Muscle of back (tissue), 13 donors: ENCODE measurements around the gene ZKSCAN7. TPM values are rescaled to one million over a fixed set of nuclear protein-coding genes. Genes with fewer than 3 reads are reported as not detected.
A peak's percentile ranks its signal among the peaks of the same experiment; 100 is the strongest.
"Not testable (repeated sequence)": the region's sequence is repeated elsewhere in the genome, so short reads cannot be mapped to it uniquely, and the experiment has no call there.

Experiments
- DNase-seq, 3 donors: peaks; one replicate each; pipeline versions ENCODE4 v3.0.0 to v3.0.0-alpha.2; 2013
- long read RNA-seq, 9 donors: transcript quantifications; one replicate each; lab custom pipeline, GENCODE V29; 2026
- polyA plus RNA-seq, 10 donors: library from polyadenylated mRNA; unstranded; fragments of 120-200 nt; gene quantifications; one replicate each; pipeline ENCODE4 v1.2.1, GENCODE V29; 2013; ENCODE audit not compliant: insufficient read length in 10 of 10

The ZKSCAN7 gene
- polyA plus RNA-seq, result 1 to 10 TPM; 5.3 to 9.4 (median 6.3) TPM
- long read RNA-seq, donor 1, partial matches to known transcripts, result 0 of 1 reads
- long read RNA-seq, donor 1, other reads (novel, unspliced or antisense), result 0 of 1 reads
- long read RNA-seq, donor 2, partial matches to known transcripts, result 0 of 1 reads
- long read RNA-seq, donor 2, other reads (novel, unspliced or antisense), result 0 of 1 reads
- long read RNA-seq, donor 3, result 0 reads
- long read RNA-seq, donor 4, result 0 reads
- long read RNA-seq, donor 5, result 0 reads
- long read RNA-seq, donor 6, partial matches to known transcripts, result 0 of 1 reads
- long read RNA-seq, donor 6, other reads (novel, unspliced or antisense), result 0 of 1 reads
- long read RNA-seq, donor 7, result 0 reads
- long read RNA-seq, donor 8, partial matches to known transcripts, result 0 of 1 reads
- long read RNA-seq, donor 8, other reads (novel, unspliced or antisense), result 0 of 1 reads
- long read RNA-seq, donor 9, result 0 reads

DNA sequence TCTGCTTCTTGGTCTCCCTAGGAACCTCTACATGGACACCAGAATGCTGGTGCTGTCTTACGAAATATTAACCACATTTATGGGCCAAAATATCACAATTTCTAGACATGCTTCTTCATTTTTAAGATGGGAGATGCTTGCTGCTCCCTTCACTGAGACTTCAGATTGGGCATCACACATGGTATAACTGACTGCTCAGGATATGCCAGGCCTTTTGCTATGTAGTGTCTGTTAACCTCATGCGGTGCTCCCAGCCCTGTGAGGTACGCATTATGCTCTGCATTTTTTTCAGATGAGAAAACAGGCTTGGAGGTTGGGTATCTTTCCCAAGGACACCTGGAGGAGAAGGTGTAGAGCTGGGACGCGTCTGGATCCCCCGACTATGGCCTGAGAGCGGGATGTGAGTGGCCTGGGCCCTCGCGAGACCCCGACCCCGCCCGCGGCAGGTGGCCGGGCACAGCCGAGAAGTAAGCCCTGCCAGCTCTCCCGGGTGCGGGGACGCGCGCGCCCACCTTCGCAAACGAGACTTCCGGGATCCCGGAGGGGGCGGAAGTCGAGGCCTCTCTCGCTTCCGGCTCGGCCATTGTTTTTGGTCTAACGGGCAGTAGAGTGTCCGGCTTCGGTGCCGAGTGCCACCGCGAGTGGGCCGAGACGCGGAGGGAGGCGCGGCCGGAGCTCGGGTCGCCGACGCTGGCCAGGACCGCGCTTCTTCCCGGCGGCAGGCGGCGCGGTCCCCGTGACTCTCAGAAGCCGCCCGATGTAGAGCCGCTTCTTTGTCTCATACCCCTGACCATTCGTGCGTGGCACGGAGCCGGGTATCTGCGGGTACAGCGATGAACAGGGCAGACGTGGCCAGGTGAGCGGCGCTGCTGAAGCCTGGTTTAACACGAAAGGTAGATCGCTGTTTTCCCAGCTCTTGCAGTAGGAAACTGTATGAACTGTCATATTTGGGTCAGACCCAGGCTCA, at the start of gene ZKSCAN7:
ZKSCAN7 (plus strand) TSS at position 568 of the 967 bp plus-strand sequence. CDS start 1,855 bp downstream, outside the sequence.
- peak; percentile 47 to 91 (median 70) for DNase-seq

DNA sequence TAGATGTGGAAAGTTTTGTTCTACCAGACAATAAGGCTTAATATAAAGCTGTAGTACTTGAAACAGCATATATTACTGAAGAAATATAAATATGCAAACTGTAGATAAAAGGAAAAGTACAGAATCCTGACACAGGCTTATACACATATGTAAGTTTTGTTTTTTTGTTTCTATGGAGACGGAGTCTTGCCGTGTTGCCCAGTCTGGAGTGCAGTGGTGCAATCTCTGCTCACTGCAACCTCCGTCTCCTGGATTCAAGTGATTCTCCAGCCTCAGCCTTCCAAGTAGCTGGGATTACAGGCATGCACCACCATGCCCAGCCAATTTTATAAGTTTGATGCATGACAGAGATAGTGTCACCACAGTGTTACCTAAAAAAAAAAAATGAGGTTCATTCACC, 48.4 kb upstream of the ZKSCAN7 start:
- DNase-seq, result no peak

DNA sequence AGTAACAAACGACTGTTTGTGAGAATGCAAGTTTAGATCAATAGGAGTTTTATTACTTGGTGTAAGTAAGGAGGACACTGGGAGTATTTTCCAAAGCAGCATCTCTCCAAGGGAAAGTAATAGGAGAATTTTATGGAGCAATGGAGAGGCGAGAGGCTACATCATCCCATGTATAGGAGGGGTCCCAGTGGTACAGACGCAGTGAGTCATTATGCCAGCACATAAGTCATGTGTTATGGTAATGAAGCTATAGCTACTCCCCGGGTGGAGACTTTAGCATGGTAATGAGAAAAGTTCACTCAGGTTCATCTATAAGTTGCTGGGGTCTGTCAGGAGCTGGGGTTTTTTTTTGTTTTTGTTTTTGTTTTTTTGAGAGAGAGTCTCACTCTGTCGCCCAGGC, 48.0 kb upstream of the ZKSCAN7 start:
- DNase-seq, result no peak

DNA sequence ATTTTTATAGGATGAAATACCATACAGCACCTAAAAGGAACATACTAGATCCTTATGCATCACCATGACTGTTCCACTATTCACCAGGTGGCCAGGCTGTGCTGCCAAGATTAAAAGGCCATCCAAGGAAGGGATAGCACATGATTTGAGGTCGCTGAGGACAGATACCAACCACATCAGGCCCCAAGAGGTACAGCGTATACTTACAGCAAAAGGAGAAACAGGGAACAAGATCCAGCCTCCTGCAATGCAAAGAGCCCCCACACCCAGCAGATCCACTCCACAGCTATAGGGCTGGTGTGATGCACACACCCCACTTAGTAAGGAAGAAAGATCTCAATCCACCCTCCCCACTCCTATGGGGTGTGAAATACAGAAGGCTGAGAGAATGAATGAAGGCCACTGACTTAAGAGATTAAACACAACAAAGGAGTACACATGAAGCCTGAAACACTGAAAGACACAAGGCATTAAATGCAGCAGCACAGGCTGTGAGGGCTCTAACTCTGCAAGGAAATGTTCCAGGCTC, 45.5 kb upstream of the ZKSCAN7 start:
- DNase-seq, result peak in 2 of 3 donors; percentile 1 to 21

DNA sequence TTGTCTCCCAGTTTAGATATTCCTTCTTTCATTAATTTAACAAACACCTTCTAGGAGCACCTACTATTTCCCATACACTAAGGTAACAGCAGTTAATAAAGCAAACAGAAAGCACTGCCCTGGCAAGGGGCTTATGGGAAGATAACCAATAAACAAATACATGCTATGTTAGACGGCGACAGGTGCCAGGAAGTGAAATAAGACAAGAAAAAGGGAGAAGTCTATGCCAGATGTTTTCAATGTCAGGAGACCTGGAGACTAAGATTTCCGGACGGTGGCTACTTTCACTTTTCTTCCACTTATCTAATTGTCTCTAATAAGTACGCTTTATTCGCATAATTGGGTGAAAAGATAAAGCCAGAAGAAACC, 45.0 kb upstream of the ZKSCAN7 start:
- DNase-seq, result peak; percentile 23 to 65 (median 37)

DNA sequence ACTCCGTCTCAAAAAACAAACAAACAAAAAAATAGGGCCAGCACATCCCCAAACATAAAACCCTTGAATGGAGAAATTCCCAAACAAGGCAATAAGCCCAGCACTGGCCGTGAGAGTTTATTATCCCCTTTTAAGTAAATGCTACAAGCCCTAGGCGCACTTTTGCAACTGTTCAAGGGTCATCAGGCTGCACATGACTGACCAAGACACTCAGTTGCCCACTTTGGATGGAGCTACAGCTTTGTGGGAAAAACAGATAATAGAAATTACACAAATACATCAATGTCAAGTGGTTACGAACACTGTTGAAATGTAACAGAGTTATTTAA, 43.8 kb upstream of the ZKSCAN7 start:
- DNase-seq, result peak in 1 of 3 donors; percentile 6

DNA sequence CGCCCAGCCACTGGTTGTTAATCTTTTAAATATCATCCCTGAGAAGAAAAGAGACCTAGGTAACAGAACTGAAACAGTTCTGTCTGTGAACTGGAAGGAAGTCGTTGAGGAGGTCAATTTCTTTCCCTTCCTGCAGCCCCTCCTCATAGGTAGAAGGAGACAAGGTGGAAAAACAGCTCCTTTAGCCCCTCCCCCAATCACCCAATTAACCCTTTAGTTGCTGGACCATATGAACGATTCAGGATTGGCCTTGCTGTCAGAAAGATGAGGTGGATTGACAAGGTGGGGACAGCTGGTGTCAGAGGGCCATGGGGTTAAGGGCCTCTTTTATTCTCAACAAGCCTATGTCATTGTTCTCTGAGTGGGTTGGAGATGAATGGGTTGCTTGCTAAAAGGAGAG, 41.5 kb upstream of the ZKSCAN7 start:
- DNase-seq, result no peak

DNA sequence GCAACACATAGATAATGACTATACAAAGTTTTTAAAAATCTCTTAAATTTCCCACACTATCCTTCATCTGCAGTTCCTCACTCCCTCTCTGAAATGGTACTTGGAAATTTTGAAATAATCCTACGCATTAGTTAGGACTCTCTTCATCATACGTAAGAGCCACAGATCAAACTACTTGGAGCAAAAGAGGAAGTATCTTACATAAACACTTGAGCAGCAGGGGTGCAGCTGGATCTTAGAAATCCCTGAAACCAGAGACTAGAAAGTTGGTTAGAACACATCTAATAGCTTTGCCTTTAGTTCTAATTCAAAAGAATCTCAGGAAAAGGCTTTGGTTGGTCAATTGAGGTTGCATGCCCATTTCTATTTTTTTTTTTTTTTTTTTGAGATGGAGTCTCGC, 38.8 kb upstream of the ZKSCAN7 start:
- no peak for DNase-seq

DNA sequence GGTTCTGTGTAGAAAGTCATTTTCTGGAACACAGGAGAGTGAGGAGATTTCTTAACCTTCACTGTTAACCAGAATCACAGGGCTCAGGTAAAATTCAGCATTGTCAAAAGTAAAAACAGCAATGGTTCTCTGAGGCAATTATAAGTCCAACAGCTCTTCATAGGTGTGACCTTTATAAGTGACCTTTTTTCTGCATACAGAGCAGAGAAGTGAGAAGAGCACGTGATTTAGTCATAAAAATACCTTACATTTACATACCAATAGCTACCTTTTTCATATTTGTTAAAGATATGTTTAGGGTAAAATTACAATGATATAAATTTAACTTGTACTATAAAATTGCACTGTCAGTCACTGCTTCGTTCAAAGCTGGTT, 36.2 kb upstream of the ZKSCAN7 start:
- DNase-seq, result no peak

DNA sequence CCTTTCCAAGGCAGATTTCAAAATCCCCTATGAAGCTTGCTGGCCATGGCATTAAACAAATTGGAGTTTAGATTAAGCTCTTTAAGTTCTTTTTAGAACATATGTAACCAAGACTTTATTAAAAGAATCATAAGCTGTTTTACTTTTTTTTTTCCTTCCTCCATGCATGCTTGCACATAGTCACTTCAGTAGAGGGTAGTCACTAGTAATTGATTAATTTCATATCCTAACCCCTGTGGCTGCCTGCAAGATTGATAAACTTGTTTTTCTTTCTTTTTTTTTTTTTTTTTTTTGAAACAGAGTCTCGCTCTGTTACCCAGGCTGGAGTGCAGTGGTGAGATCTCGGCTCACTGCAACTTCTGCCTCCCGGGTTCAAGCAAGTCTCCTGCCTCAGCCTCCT, 33.3 kb upstream of the ZKSCAN7 start:
- no peak for DNase-seq

DNA sequence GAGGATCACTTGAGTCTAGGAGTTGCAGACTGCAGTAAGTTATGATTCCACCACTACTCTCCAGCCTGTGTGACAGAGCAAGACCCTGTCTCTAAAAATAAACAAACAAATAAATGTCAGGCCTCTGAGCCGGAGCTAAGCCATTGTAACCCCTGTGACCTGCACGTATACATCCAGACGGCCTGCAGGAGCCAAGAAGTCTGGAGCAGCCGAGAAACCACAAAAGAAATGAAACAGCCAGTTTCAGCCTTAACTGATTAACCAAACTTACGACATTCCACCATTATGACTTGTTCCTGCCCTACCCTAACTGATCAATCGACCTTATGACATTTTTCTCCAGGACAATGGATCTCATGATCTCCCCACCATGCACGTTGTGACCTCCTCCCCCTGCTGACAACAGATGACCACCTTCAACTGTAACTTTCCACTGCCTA, 32.5 kb upstream of the ZKSCAN7 start:
- DNase-seq, result no peak

DNA sequence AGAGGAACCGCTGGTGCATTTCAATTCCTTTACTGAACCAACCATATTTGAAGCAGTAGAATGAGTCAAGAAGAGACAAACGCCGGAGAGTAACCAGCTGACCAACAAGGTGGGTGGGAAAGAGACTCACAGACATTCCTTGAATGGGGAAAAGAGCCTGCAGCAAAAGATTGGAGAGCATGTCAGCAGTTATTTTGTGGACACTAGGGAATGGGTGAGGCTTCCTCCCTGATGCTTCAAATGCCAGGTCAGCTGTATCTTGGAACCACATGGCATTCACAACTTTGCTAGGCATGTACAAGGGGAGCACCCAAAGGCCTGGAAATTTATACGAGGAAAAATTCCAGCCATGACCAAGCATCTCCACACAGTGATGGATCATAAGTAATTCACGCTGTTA, 29.9 kb upstream of the ZKSCAN7 start:
- no peak for DNase-seq

DNA sequence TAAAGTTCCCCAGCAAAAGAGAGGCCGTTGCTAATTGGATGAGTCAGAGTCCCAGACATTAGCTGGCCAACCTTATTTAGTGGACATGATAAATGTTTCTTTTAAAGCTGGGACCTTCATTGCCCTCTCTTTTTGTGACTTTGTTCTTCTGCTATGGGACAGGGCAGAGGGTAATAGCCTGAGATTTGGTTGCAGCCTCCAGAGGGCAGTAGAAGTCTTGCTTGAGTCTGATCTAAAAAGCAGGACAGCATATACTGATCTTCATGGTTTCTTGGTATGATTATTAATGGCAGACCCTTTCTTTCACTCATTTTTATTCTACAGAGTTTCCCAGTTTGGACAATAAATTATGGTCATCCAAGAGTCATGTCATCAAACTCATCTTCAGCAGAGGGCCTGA, 25.1 kb upstream of the ZKSCAN7 start:
- no peak for DNase-seq

DNA sequence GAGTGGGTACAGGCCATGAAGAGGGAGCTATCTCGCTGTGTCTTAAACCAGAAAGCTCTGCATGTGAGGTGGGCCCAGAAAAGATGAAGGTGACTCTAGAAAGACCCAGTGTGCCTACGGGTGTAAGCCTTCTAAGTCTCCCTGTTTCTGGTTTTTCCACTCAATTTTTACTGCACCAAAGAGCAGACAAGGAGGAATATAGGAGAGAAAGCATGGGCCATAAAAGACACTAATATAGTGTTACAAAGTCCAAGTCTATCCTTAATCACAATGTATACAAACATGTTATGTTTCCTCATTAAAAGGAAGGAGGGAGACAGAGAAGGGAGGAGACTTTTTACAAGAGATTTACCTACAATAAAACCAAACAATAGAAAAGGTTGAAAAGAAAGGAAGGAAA, 24.1 kb upstream of the ZKSCAN7 start:
- no peak for DNase-seq

DNA sequence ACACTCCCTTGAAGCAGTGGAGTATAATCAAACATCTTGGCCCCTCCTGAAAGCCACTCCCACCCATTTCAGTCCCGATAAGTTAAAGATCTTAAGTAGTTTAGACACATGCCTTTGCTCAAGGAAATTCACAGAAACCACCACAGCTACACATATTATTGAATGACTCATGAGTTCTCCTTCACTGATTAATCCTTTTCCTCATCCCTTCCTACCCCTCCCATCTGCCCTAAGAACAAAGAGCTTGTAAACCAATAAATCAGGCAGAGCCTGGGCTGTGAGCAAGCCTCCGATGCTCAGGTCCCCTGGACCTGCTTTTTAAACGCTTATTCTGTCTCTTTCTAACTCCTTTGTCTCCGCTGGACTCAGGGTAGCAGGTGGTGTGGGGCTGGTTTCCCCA, 20.3 kb upstream of the ZKSCAN7 start:
- not testable (repeated sequence) for DNase-seq

DNA sequence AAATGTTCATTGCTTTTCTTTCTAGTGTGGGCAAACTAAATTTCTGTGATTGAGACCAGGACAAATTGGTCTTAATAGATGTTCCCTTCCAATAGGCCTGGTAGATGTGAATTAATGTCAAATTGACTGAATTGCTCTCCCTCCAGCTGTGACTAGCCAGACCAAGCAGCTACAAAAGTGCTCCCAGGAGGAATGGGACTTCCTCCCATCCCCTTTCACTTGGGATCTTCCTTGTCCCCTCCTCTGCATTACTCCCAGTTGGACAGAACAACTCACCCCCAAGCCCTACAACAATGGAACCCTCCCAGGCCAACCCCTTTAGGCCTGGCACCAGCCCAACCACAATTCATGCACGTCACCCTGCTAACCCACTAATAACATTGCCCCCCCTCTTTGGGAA, 19.6 kb upstream of the ZKSCAN7 start:
- no peak for DNase-seq

DNA sequence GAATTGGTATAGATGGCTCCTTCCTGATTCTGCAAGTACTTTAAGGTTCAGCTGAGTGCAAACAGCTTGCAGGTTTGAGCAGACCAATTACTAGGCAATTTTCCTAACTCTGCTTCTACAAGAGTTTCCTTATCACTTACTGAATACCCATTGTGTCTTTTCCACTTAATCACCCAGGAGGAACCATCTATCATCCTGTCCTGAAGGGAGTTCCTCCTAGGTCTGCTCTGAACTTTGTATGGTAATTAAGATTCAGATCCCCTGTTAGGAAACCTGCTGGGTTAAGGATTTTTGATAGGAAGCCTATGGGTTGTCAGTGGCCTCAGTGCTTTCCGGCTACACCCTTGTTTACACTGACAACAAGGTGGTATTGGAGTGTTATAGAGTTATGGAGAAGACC, 10.2 kb upstream of the ZKSCAN7 start:
- not testable (repeated sequence) for DNase-seq

DNA sequence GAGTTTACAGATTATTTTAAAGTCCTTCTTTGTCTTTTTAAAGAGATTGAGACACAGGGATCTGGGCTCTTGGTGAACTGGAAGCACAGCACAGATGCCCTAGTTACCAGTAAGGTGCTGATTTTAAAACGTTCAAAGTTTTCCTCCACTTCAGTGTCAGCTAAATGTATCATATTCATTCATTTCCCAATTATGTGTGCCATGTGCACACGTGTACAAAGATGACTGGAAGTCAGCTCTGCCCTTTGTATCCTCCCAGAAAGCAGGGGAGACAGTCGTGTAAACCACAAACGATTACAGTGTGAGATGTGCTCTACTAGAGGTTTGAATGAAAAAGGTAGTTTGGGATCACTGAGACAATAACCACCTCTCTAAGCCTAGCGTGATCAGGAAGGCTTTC, 730 bp downstream of the ZKSCAN7 start:
- DNase-seq, result no peak

DNA sequence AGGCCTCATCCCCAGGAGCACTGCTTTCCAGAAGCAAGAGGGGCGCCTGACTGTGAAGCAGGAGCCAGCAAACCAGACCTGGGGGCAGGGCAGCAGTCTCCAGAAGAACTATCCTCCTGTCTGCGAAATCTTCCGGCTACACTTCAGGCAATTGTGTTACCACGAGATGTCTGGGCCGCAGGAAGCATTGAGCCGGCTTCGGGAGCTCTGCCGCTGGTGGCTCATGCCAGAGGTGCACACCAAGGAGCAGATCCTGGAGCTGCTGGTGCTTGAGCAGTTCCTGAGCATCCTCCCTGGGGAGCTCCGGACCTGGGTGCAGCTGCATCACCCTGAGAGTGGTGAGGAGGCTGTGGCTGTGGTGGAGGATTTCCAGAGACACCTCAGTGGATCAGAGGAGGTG, 2.1 kb downstream of the ZKSCAN7 start:
- no peak for DNase-seq

DNA sequence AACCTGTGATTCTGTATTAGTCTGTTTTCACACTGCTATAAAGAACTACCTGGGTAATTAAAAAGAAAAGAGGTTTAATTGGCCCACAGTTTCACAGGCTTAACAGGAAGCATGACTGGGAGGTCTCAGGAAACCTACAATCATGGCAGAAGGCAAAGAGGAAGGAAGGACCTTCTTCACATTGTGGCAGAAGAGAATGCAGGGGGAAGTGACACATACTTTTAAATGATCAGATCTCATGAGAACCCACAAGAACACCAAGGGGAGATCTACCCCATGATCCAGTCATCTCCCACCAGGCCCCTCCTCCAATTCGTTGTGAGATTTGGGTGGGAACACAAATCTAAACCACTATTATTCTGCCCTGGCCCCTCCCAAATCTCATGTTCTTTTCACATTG, 6.1 kb downstream of the ZKSCAN7 start:
- no peak for DNase-seq

DNA sequence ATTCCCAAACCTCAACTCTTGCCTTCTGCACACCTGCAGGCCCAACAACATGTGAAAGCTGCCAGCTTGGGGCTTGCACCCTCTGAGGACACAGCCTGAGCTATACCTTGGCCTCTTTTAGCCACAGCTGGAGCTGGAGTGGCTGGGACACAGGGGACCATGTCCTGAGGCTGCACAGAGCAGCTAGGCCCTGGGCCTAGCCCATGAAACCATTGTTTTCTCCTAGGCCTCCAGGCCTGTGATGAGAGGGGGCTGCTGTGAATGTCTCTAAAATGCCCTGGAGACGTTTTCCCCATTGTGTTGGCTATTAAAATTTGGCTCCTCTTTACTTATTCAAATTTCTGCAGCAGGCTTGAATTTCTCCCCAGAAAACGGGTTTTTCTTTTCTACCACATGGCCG, 7.2 kb downstream of the ZKSCAN7 start:
- no peak for DNase-seq

DNA sequence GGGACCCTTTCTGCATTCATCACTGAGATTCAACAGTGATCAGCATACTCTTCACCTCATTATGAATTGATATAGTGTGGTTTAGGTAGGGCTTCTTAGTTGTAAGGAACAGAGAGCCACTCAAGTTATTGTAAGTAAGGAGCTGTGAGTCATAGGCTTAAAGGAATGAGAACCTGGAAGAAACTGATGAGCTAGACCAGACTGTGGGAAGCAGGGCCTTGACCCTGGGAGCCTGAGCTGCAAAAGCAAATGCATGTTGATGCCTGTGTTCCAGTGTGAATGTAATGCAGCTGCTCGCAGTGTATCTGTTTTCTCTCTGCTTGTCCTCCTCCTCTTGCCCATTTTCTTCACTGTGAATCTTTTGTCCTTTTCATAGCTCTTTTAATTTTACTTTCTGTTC, 13.6 kb downstream of the ZKSCAN7 start:
- no peak for DNase-seq

DNA sequence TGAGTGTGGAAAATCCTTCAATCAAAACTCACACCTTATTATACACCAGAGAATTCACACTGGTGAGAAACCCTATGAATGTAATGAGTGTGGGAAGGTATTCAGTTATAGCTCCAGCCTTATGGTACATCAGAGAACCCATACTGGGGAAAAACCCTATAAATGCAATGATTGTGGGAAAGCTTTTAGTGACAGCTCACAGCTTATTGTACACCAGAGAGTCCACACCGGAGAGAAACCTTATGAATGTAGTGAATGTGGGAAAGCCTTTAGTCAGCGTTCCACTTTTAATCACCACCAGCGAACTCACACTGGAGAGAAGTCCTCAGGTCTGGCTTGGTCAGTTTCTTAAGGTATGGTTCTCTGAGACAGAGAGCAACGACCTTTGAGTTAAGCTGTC, 16.0 kb downstream of the ZKSCAN7 start:
- DNase-seq, result no peak
